CD4-positive, alpha-beta T cell (primary cell): ENCODE data around the gene FAM47C. TPM values are rescaled to one million over a fixed set of nuclear protein-coding genes. Genes with fewer than 3 reads are reported as not detected.
"Not testable (repeated sequence)": the region's sequence is repeated elsewhere in the genome, so short reads cannot be mapped to it uniquely, and the experiment has no call there.

ENCODE experiments used
- ATAC-seq: fragments of 200-7000 bp; cut with Tn5 transposase; one replicate; pipeline ENCODE4 v1.10.0; 2022; ENCODE audit warnings: mild to moderate bottlenecking; ENCODE audit not compliant: poor library complexity
- CTCF ChIA-PET: fragments of 350-600 bp; sonication (Branson Sonifier 250); formaldehyde crosslinking; loops from one replicate; lab custom pipeline; 2021; ENCODE audit warnings: antibody characterized with exemption, inconsistent platforms; lab: Charles Lee
- POLR2A ChIA-PET: fragments of 350-600 bp; sonication (Branson Sonifier 250); formaldehyde crosslinking; loops from one replicate; lab custom pipeline; 2021; ENCODE audit warnings: antibody characterized with exemption, inconsistent platforms; lab: Charles Lee
- DNase-seq, 14 experiments: peaks; one replicate each; pipeline ENCODE4 v3.0.0-alpha.2; 2013 to 2020; ENCODE audit warnings: mixed read lengths in 2 of 14
- H3K27ac ChIP-seq, 2 donors: one replicate each; pipeline versions ENCODE4 v1.5.1 to v1.7.0; 2013; ENCODE audit warnings: low read length in 2 of 2, low read depth in 1 of 2, mild to moderate bottlenecking in 1 of 2
- H3K27me3 ChIP-seq, 2 experiments: 1 replicate in 1 of 2; 2 replicates in 1 of 2; pipeline versions ENCODE4 v1.6.1 to v1.7.0; 2013; ENCODE audit warnings: low read length in 2 of 2, control low read depth in 1 of 2, mild to moderate bottlenecking in 1 of 2, moderate library complexity in 1 of 2; ENCODE audit not compliant: insufficient read depth in 2 of 2, control insufficient read depth in 1 of 2
- H3K36me3 ChIP-seq: one replicate; pipeline ENCODE4 v1.6.1; 2013; ENCODE audit warnings: low read length, control low read depth; ENCODE audit not compliant: insufficient read depth
- H3K4me1 ChIP-seq: one replicate; pipeline ENCODE4 v1.6.1; 2013; ENCODE audit warnings: low read length, control low read depth; ENCODE audit not compliant: insufficient read depth
- H3K4me3 ChIP-seq: one replicate; pipeline ENCODE4 v1.5.1; 2013; ENCODE audit warnings: mild to moderate bottlenecking, low read length, moderate library complexity
- H3K9me3 ChIP-seq, 2 experiments: 1 replicate in 1 of 2; 2 replicates in 1 of 2; pipeline versions ENCODE4 v1.6.1 to v1.7.0; 2013; ENCODE audit warnings: low read length in 2 of 2, mild to moderate bottlenecking in 2 of 2, control low read depth in 1 of 2, moderate library complexity in 1 of 2; ENCODE audit not compliant: control insufficient read depth in 1 of 2, insufficient read depth in 1 of 2
- H3K27ac Mint-ChIP-seq: one replicate; pipeline ENCODE4 v1.8.0; 2020; ENCODE audit warnings: mixed read lengths
- H3K27me3 Mint-ChIP-seq: one replicate; pipeline ENCODE4 v1.8.0; 2021; ENCODE audit warnings: mixed read lengths
- H3K36me3 Mint-ChIP-seq: one replicate; pipeline ENCODE4 v1.8.0; 2021; ENCODE audit warnings: low read depth, mixed read lengths
- H3K4me1 Mint-ChIP-seq: one replicate; pipeline ENCODE4 v1.8.0; 2021; ENCODE audit warnings: low read depth, mixed read lengths
- H3K4me3 Mint-ChIP-seq: one replicate; pipeline ENCODE4 v1.8.0; 2020; ENCODE audit warnings: mild to moderate bottlenecking, mixed read lengths
- H3K9me3 Mint-ChIP-seq: one replicate; pipeline ENCODE4 v1.8.0; 2020; ENCODE audit warnings: mixed read lengths
- CTCF ChIP-seq: fragments of 200-600 bp; IDR thresholded peaks from one replicate; pipeline ENCODE4 v1.8.0; 2022; ENCODE audit warnings: antibody characterized with exemption, mild to moderate bottlenecking
- intact Hi-C, 2 experiments: fragments of 100-400 bp; cut with DNase I in 1 of 2; cut with micrococcal nuclease in 1 of 2; formaldehyde crosslinking; loops; one replicate each; pipeline versions ENCODE4 v1.15.1 to v1.9.0; 2023 to 2025; cut with DNase I, micrococcal nuclease
- total RNA-seq, 174 experiments: library from RNA in 2 of 174; stranded (reverse) in 2 of 174; gene quantifications; one replicate each; pipeline ENCODE4 v1.2.3 and lab custom pipeline; 2021 to 2026

FAM47C gene
- total RNA-seq, 2 experiments from 2014 or later = not detected

DNA sequence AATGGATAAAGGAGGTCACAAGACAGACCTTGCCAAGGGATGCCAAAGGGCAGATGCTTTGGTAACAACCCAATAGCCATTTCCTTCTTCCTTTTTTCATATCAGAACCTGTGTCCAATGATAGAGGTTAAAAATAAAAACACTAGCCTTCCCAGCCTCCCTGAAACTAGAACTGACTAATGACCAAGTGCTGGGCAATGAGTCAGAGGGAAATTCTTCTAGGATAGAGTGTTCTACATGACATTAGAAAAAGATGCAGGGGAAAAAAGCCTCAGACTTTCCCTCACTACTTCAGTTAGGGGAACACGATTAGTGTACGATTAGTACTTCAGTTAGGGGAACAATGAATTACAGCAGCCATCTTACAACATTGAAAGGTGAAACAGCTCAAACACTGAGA lies 29.3 kb upstream of the FAM47C start:
- peaks cover 6% of the 10 kb centered on the region for H3K27me3 Mint-ChIP-seq
- no peak overlapping the region for H3K27ac ChIP-seq
- no peak overlapping the region for H3K27ac Mint-ChIP-seq
- H3K4me1 ChIP-seq = no peaks in the 10 kb centered on the region
- no peaks in the 10 kb centered on the region for H3K9me3 Mint-ChIP-seq
- no peaks in the 10 kb centered on the region for H3K36me3 Mint-ChIP-seq
- intact Hi-C loops = no loop called here
- no peaks in the 10 kb centered on the region for H3K27me3 ChIP-seq
- ATAC-seq = no peak
- ChIA-PET POLR2A (no interaction called here), CTCF (no interaction called here)
- no peaks in the 10 kb centered on the region for H3K9me3 ChIP-seq
- H3K4me1 Mint-ChIP-seq = no peaks in the 10 kb centered on the region
- no peak overlapping the region for H3K4me3 Mint-ChIP-seq
- TF ChIP-seq CTCF = no peak
- no peak overlapping the region for H3K4me3 ChIP-seq
- no peaks in the 10 kb centered on the region for H3K36me3 ChIP-seq
- DNase-seq = no peak

DNA sequence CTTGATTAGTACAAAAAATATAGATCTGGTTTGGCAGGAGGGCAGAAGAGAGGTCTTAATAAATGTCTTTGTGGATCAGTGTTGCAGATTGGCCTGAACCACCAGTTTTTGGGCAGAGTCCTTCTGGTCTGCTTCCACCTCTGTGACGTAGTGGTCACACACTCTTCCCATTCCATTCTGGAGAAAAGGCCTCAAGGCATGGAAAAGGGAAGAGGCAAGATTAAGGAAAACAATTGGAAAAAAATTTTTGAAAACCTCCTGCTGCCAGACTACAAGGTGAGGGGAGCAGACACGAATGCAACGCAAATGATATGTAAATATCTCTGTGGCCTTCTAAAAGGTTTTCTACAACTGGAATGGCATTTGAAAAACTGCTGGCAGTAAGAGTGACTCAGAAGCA lies 24.3 kb upstream of the FAM47C start:
- no peak for DNase-seq
- no peak overlapping the region for H3K27ac Mint-ChIP-seq
- Histone ChIP-seq H3K27me3 (no peaks in the 10 kb centered on the region), H3K9me3 (no peaks in the 10 kb centered on the region), H3K27ac (no peak overlapping the region), H3K4me1 (no peaks in the 10 kb centered on the region), H3K36me3 (no peaks in the 10 kb centered on the region), H3K4me3 (no peak overlapping the region)
- no peak for TF ChIP-seq CTCF
- peaks cover 15% of the 10 kb centered on the region for H3K27me3 Mint-ChIP-seq
- H3K9me3 Mint-ChIP-seq = no peaks in the 10 kb centered on the region
- H3K4me3 Mint-ChIP-seq = no peak overlapping the region
- H3K36me3 Mint-ChIP-seq = no peaks in the 10 kb centered on the region
- ATAC-seq = no peak
- intact Hi-C loops = no loop called here
- no peaks in the 10 kb centered on the region for H3K4me1 Mint-ChIP-seq
- ChIA-PET CTCF (no interaction called here), POLR2A (no interaction called here)

DNA sequence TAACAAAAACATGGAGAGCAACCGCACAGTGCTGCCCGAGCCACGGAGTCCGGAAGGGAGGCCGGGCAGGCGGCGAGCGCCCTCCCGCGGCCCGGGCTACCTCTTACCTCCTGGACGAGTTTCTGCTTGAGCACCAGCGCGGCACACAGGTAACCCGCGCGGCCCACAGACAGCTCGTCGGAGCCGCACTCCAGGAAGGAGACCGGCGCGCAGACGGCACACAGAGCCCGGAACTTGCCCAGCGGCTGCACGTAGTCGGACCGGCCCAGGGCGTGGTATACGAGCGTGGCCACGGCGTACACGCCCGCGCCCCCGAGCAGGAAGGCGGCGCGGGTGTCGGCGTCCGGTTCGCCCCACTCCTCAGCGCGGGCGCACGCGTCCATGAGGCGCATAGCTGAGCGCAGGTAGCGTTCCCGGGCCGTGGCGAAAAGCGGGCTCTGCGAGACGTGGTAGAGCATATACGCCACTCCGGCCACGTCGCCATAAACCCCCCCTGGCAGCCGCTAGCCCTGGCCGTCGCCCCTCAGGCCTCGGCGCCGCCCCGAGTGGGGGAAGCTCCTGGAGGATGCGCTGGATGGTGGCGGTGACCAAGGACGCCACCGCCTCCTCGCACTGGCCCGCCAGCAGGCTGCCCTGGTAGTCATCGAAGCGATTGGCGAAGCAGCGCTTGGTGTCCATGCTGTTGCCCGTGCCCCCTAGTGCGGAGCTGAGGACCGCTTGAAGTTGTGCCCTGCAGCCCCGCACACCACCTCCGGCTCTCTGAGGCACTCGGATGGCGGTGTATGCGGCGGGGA lies 22.6 kb upstream of the FAM47C start:
- H3K9me3 Mint-ChIP-seq, H3K4me3 ChIP-seq, DNase-seq, H3K4me3 Mint-ChIP-seq, ATAC-seq, H3K27me3 ChIP-seq, H3K9me3 ChIP-seq, H3K36me3 Mint-ChIP-seq, H3K27ac Mint-ChIP-seq, CTCF ChIA-PET, H3K36me3 ChIP-seq, POLR2A ChIA-PET, H3K4me1 Mint-ChIP-seq, intact Hi-C loops, H3K27ac ChIP-seq, H3K4me1 ChIP-seq: not testable (repeated sequence)
- H3K27me3 Mint-ChIP-seq = peaks cover 15% of the 10 kb centered on the region

- no peak for TF ChIP-seq CTCF
- Histone ChIP-seq H3K36me3 (no peaks in the 10 kb centered on the region), H3K4me3 (no peak overlapping the region), H3K9me3 (no peaks in the 10 kb centered on the region), H3K27ac (no peak overlapping the region), H3K4me1 (no peaks in the 10 kb centered on the region), H3K27me3 (no peaks in the 10 kb centered on the region)
- no peaks in the 10 kb centered on the region for H3K36me3 Mint-ChIP-seq
- no peaks in the 10 kb centered on the region for H3K9me3 Mint-ChIP-seq
- H3K4me3 Mint-ChIP-seq = no peak overlapping the region
- DNase-seq = no peak
- H3K27ac Mint-ChIP-seq = no peak overlapping the region
- ChIA-PET POLR2A (no interaction called here), CTCF (no interaction called here)
- intact Hi-C loops = no loop called here
- H3K4me1 Mint-ChIP-seq = no peaks in the 10 kb centered on the region
- ATAC-seq = no peak
- peaks cover 15% of the 10 kb centered on the region for H3K27me3 Mint-ChIP-seq
Measured at GRCh38 chrX:36986231-36986630, 21.9 kb upstream of the FAM47C start.

- DNase-seq, POLR2A ChIA-PET: not testable (repeated sequence)
Measured at GRCh38 chrX:36987212-36987611, 21.0 kb upstream of the FAM47C start.

More at GRCh38 chrX:36987212-36987611, 21.0 kb upstream of the FAM47C start:
- H3K36me3 ChIP-seq, H3K4me1 ChIP-seq, H3K27ac ChIP-seq, H3K9me3 Mint-ChIP-seq, H3K4me3 ChIP-seq, H3K27me3 ChIP-seq, intact Hi-C loops, H3K4me3 Mint-ChIP-seq, ATAC-seq, H3K27ac Mint-ChIP-seq, H3K9me3 ChIP-seq, CTCF ChIA-PET, H3K4me1 Mint-ChIP-seq, H3K36me3 Mint-ChIP-seq: not testable (repeated sequence)
- peaks cover 15% of the 10 kb centered on the region for H3K27me3 Mint-ChIP-seq
